ENCODE data around the gene EIF4A3.

The EIF4A3 gene

DNA sequence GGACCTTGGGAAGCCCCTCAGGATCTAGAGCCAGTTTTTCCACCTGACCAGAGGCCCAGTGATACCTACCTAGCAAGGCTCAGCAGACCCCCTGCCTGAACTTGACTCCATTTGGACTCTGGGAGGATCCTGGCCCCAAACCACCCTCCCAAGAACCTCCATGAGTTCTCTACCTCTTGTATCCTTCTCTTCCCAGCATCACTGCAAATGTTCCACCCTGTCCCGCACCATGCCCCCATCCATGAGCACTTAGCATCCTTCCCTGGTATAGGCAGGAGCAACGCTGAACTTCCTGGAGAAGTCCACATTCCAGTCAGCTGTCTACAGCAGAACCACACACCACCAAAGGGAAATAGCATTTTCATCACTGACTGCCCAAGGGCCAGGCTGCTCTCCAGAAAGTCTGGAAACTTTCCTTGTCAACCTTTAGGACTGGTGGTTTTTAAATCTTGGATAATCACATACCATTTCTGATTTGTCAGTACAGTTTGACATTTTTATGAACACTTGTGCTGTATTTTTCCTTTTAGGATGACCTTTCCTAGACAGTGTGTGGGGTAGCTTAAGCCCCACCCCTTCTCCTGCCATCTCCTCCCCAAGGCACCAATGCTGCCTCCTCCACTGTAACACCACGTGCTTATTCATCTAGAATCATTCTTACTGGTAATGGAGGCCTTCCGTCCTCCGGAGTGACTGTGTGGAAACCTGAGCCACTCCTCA, 13.9 kb downstream of the EIF4A3 start:
- DNase-seq, result no peak

DNA sequence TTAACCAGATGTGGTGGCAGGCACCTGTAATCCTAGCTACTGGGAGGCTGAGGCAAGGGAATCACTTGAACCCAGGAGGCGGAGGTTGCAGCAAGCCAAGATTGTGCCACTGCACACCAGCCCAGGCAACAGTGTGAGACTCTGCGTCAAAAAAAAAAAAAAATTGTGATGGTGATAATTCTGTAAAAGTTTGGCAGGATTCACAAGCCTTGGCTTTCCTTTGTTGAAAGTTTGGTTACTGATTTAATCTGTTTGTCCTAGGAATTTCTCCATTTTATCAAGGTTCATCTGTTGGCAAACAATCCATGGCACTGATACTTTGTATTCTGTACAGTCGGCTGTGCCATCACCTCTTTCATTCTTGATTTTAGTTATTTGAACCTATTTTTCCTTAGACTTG, 15.9 kb downstream of the EIF4A3 start:
- no peak for DNase-seq

DNA sequence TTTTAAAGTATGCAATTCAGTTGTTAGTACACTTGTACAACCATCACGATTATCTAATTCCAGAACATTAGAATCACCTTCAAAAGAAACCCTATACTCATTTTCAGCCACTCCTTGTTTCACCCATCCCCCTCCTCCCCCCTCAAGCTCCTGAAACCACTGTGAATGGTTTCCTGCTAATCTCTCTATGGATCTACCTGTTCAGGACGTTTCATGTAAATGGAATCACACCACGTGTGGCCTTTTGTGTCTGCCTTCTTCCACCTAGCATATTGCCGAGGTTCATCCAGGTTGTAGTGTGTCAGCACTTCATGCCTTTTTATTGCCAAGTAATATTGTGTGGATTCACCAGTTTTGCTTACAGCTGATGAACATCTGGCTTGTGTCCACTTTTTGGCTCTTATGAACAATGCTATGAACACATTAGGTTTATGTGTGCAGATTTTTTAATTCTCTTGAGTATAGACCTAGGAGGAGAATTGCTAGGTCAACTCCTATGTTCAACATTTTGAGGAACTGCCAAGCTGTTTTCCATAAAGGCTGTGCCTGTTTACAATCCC, 17.8 kb downstream of the EIF4A3 start:
- no peak for DNase-seq

DNA sequence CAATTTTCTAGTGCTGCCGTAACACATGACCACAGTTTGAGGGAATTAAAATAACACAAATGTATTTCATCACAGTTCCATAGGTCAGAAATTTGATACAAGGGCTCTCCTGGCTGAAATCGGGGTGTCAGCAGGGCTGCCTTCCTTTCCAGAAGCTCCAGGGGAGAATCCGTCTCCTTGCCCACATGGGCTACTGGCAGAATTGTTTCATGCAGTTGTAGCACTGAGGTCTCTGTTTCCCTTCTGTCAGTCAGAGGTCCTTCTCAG, 20.5 kb downstream of the EIF4A3 start:
- DNase-seq, result no peak

DNA sequence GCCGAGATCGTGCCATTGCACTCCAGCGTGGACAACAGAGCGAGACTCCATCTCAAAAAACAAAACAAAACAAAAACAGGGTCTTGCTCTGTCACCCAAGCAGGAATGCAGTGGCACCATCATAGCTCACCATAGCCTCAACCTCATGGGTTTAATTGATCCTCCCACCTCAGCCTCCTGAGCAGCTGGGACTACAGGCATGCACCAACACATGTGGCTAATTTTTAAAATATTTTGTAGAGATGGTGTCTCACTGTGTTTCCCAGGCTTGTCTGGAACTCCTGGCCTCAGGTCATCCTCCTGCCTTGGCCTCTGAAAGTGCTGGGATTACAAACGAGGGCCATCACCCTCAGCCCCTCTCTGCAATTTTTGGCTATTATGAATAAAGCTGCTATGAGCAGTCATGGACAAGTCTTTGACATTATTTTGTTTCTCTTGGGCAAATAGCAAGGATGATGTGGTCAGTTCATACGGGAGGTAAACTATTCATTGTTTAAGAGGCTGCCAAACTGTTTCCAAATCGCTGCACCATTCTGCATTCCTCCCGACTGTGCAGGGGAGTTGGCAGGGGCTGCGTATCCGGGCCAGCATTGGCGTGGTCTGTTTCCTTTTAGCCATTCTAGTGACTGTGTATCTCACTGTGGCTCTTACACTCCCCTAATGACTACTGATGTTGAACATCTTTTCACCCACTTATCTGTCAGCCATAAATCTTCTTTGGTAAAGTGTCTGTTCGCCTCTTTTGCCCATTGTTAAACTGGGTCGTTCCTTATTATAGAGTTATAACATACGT, 21.1 kb downstream of the EIF4A3 start:
- no peak for DNase-seq

DNA sequence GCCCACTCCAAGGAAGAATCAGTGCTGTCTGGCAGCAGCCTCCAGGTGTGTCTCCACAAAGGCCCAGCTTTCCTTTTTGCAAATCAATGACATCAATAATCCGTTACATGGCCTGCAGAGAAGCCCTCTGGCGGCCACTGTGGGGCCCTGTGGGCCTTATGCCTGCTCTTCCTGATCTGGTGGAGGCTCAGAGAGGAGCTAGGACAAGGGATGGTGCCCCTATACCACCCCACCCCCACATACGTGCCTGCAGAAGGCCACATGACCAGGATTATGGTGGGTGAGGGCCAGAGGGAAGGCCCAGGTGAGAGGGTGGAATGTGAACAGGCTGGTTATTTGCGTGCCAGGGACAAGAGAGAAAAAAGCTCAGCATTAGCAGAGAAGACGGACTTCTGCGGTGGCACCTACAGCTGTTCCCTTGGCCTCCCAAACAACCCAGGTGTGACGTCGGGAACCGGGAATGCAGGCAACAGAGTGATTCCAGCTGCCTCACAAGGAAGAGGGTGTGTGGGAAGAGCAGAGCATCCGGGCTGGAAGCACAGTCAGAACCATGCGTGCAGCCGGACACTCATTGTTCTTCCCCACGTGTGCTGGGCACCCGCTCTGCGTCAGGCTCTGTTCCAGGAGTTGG, 22.5 kb downstream of the EIF4A3 start:
- no peak for DNase-seq

DNA sequence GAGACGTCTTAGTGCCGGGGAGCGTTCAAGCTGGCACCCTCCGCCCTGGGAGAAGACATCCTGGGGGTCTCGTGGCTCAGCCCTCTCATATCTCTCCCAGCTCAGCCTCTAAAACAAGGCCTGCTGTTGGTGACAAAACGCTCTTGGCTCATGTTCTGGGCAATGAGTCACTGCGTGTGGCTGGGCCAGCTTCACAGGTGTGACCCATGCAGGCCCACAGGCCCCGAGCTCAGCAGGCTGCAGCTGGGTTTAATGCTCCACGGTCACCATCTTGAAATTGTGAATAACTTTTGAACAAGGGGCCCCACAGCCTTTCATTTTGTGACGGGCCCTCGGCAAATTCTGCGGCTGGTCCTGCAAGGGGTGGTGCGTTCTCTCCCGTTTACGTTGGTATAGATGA, 23.1 kb downstream of the EIF4A3 start:
- DNase-seq, result no peak

DNA sequence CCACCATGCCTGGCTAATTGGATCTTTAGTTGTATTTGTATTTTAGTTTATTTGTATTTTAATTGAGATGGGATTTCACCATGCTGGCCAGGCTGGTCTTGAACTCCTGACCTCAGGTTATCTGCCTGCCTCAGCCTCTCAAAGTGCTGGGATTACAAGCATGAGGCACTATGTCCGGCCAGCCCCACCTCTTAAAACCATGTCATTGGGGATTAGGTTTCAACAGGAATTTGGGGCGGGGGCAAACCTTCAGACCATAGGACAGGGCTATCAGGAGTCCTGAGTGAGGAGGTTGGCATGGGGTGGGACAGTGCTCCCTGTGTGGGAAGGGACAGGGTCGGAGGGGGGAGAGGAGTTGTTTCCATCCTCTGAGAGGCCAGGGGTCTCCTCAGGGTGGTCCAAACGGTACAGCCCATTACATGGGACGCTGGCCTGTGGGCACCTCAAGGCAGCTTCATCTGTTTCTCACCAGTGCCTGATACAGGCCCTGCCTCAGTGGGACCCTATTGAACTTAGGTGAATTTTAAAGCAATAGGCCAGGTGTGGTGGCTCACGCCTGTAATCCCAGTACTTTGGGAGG, 23.9 kb downstream of the EIF4A3 start:
- no peak for DNase-seq

DNA sequence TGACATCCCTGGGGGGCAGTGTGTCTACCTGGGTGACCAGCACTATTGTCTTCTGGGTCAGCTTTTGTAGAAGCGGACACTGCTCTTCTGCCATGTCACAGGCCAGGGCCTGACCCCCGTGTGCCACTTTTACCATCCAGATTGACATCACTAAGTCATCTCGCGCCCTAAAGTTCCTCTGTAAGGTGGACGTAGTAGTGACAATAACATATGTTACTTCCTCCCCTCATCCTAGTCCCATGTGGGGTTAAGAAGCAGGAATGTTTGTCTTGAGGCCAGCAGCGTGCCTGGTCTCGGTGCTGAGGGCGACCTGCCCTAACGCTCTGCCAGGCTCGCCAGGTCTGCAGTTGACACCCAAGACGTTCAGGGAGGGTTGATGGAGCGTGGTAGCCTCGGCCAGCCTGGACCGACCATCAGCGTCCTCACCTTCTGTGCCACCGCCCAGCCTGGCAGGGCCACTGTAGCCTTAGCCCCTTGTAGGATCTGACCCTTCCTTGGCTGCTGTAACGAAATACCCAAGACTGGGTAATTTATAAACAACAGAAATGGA, 24.8 kb downstream of the EIF4A3 start:
- no peak for DNase-seq

DNA sequence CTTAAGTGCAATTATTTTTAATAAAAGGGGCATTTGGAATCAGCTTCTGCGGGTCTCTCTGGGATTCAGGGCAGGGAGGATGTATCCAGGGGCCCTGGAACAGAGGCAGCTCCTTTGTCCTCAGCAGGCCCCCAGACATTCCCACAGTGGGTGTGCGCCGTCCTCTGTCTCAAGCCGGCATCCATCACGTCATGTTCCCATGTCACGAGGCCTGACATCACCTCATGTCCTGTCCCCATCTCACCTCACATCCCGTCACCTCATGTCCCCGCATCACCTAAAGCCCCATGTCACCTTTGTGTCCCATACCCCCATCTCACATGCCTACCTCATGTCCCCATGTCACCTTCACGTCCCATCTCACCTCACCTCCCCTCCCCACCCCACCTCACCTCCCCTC, 27.1 kb downstream of the EIF4A3 start:
- DNase-seq, result no peak

DNA sequence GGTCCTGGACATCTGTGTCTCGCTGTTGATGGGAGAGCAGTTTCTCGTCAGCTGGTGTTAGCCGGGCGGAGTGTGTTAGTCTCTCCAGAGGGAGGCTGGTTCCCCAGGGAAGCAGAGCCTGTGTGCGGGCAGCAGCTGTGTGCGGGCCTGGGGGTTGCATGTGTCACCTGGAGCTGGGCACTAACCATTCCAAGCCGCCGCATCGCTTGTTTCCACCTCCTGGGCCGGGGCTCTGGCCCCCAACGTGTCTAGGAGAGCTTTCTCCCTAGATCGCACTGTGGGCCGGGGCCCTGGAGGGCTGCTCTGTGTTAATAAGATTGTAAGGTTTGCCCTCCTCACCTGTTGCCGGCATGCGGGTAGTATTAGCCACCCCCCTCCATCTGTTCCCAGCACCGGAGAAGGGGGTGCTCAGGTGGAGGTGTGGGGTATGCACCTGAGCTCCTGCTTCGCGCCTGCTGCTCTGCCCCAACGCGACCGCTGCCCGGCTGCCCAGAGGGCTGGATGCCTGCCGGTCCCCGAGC, 27.6 kb downstream of the EIF4A3 start:
- no peak for DNase-seq

DNA sequence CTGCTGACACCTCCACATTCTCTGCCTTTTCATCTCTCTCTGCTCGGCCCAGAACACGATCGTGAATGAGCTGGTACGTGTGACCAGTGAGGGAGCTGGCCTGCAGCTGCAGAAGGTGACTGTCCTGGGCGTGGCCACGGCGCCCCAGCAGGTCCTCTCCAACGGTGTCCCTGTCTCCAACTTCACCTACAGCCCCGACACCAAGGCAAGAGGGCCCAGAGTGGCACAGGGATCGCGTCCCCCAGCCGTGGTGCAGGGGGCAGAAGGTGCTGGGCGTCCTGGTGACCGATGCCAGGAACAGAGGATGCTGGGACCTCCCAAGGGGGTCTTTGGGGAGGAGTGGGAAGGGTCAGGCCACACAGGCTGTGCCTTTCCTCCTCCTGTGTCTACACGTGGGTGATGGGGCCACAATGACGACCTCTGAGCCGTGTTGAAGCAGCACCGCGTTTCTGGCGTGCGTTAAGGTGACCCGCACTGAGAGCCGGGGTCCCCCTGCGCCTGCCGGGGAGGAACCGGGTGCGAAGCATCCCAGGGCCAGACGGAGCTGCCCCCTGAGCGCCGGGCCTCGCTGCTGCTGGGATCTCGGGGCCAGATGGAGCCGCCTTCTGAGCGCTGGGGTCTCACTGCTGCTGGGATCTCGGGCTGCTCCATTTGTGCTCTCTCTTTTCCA, 28.2 kb downstream of the EIF4A3 start:
- DNase-seq, result no peak

DNA sequence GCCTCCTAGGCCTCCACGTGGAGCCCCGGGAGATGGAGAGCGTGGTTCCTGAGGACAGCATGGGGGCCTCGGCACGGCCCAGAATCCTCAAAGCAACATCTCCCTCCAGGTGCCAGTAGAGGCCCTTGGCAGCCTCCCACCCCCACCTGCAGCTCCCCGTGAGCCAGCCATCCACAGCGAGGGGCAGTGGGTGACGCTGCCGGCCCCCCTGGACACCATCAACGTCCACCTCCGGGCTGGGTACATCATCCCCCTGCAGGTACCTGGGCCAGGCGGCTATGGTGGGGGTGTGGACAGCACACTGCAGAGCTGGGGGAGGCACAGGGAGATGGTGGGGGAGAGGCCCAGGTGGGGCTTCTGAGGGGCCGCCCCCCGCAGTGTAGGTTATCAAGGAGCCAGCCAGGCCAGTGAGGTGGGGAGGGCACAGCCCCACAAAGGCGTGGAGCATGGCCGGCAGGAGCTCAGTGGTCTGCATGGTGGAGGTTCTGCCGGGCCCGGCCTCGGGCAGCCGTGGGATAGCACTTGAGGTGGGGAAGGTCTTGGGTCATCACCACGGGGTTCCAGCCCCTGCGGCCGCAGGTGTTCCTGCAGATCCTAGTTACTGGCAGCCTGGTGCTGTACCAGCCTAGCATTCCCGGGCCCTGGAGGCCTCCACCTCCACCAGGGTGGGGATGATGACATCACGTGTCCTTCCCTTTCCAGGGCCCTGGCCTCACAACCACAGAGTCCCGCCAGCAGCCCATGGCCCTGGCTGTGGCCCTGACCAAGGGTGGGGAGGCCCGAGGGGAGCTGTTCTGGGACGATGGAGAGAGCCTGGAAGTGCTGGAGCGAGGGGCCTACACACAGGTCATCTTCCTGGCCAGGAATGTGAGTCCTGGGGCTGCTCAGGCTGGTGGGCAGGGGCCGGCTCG, 29.2 kb downstream of the EIF4A3 start:
- DNase-seq, result no peak

DNA sequence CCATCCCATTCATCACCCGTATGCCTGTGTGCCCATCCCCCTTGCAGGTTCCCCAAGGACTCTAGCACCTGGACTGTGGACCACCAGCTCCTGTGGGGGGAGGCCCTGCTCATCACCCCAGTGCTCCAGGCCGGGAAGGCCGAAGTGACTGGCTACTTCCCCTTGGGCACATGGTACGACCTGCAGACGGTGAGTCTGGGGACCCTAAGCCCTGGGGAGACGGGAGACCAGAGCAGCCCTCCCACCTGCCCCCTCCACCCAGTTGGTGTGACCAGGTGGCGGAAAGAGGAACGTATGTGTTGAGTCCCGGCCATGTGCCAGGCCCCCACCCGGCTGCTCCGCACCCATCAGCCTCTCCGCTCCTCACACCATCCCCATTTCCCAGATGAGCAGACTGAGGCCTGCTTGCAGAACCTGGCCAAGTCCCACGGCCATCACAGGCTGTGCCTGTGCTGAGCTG, 30.0 kb downstream of the EIF4A3 start:
- no peak for DNase-seq

DNA sequence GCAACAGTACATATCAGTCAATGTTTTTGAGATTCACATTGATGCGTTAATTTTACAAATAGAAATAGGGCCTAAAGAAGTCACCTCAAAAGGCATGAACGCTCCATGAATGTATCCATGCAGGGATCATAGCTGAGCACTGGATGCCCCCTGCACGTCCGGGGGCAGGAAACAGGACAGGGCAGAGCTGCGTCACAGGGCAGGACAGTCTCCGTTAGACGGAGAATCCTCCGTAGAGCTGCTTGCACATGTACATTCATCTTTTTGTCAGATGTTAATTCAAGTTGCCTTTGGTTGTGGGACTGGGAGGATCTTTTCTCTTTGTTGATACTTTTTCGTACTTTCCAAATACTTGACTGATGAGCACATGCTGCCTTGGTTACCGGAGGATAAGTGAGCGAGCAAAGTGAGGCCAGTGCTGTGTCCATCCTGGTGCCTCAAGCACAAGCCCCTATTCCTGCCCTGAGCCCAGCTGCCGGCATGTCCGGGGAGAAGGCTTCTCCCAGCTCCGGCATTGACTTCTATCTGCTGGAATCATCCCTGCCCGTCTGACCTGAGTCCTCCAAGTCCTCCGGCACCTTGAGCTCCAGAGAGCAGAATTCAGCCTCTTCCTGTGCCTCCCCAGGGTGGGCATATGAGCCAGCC, 30.5 kb downstream of the EIF4A3 start:
- no peak for DNase-seq

DNA sequence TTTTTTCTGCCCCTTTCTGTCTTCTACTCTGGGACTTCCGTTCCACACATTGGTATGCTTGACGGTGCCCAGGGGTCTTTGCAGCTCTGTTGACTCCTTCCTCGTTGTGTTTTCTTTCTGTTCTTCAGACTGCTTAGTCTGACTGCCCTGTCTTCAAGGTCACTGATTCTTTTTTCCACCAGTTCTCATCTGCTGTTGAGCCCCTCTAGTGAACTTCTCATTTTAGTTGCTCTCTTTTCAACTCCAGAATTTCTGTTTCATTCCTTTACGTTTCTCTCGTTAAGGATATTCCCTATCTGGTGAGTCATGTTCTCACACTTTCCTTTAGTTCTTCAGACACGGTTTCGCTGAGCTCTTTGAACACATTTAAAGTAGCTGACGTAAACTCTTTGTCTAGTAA, 31.8 kb downstream of the EIF4A3 start:
- no peak for DNase-seq

DNA sequence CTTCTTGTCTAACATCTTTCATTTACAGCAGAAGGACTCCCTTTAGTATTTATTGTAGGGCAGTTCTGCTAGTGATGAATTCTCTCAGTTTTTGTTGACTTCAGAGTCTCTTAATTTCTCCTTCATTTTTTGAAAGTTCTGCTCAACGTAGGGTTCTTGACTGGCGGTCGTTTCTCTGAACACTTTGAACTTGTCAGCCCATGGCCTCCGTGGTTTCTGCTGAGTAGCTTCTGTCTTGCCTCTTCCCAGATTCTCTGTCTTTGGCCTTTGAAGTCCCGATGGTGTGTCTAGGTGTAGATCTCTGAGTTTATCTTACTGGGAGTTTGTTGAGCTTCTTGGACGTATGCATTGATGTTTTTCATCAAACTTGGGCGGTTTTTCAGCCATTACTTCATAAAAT, 32.2 kb downstream of the EIF4A3 start:
- no peak for DNase-seq

DNA sequence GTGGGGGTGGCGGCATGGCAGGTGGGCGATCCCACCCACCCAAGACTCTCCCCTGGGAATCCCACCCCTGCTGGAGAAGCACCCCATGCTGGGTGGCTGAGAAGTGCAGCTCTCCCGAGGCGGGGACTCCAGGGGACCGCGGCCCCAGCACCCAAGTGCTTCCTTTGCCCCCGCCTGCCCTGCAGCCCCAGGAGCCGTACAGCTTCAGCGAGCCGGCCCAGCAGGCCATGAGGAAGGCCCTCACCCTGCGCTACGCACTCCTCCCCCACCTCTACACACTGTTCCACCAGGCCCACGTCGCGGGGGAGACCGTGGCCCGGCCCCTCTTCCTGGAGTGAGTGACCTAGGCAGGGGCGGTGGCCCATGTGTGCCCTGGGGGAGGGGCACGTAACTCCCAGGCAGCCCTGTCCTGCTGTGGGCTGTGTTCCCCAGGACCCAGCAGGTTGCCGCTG, 33.9 kb downstream of the EIF4A3 start:
- DNase-seq, result no peak

DNA sequence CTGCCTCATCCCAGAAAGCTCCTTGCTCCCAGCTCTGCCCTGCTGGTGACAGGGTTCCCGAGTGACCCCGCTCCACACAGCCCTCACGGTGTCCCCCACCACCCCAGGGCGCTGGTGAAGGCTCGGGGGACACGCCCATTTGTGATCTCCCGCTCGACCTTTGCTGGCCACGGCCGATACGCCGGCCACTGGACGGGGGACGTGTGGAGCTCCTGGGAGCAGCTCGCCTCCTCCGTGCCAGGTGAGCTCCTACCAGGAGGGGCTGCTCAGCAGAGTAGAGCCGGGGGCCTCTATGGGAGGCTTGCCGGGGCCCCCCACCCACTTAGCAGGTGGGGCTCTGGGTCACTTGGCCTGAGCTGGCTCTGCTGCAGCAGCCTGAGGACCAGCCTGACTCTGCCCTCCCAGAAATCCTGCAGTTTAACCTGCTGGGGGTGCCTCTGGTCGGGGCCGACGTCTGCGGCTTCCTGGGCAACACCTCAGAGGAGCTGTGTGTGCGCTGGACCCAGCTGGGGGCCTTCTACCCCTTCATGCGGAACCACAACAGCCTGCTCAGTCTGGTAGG, 34.4 kb downstream of the EIF4A3 start:
- no peak for DNase-seq

All from cerebellar nuclear complex (tissue), 1 donor.